Activated T-helper 9 cell treated with anti-CD3 and anti-CD28 coated beads, Interleukin-2, amount 50 U/mL, for 16 hours (primary cell): ENCODE data around the gene SNTG2.

Experiments
- DNase-seq: peaks from one replicate; pipeline ENCODE4 v3.0.0-alpha.2; 2020; ENCODE audit warnings: low read depth

The SNTG2 gene

GRCh38 chr2:1318366-1319009 lies 367.8 kb downstream of the SNTG2 start:
- no peak for DNase-seq

GRCh38 chr2:1319393-1319792 lies 368.7 kb downstream of the SNTG2 start:
- DNase-seq = no peak

- DNase-seq = no peak
These were observed 370.7 kb downstream of the SNTG2 start for GRCh38 chr2:1321321-1321720.

- no peak for DNase-seq
These were observed 374.2 kb downstream of the SNTG2 start for GRCh38 chr2:1324884-1325283.

- DNase-seq = no peak
These were observed 378.0 kb downstream of the SNTG2 start for GRCh38 chr2:1328684-1329083.

GRCh38 chr2:1339388-1340140 lies 388.9 kb downstream of the SNTG2 start:
- no peak for DNase-seq

GRCh38 chr2:1340141-1340512 lies 389.5 kb downstream of the SNTG2 start:
- DNase-seq = no peak

GRCh38 chr2:1341404-1342120 lies 390.9 kb downstream of the SNTG2 start:
- DNase-seq = no peak

GRCh38 chr2:1348789-1349188 lies 398.1 kb downstream of the SNTG2 start:
- DNase-seq = no peak

- no peak for DNase-seq
These were observed 399.5 kb downstream of the SNTG2 start for GRCh38 chr2:1350111-1350510.

- DNase-seq = no peak
These were observed 402.5 kb downstream of the SNTG2 start for GRCh38 chr2:1353124-1353523.

- no peak for DNase-seq
These were observed 402.9 kb downstream of the SNTG2 start for GRCh38 chr2:1353543-1353942.

- no peak for DNase-seq
These were observed 409.5 kb downstream of the SNTG2 start for GRCh38 chr2:1360144-1360543.

GRCh38 chr2:1360557-1361250 lies 410.1 kb downstream of the SNTG2 start:
- DNase-seq = no peak

- no peak for DNase-seq
These were observed 412.7 kb downstream of the SNTG2 start for GRCh38 chr2:1363367-1363766.

- DNase-seq = no peak
These were observed 416.0 kb downstream of the SNTG2 start for GRCh38 chr2:1366546-1367134.

GRCh38 chr2:1367601-1368000 lies 417.0 kb downstream of the SNTG2 start:
- no peak for DNase-seq

GRCh38 chr2:1369905-1370304 lies 419.3 kb downstream of the SNTG2 start:
- no peak for DNase-seq

GRCh38 chr2:1370461-1370860 lies 419.8 kb downstream of the SNTG2 start:
- no peak for DNase-seq

- no peak for DNase-seq
These were observed 420.4 kb downstream of the SNTG2 start for GRCh38 chr2:1371082-1371481.

GRCh38 chr2:1373830-1374229 lies 423.2 kb downstream of the SNTG2 start:
- no peak for DNase-seq

- DNase-seq = no peak
These were observed 423.6 kb downstream of the SNTG2 start for GRCh38 chr2:1374287-1374686.
